ENCODE results near the gene ENOX1.

The ENOX1 gene

DNA sequence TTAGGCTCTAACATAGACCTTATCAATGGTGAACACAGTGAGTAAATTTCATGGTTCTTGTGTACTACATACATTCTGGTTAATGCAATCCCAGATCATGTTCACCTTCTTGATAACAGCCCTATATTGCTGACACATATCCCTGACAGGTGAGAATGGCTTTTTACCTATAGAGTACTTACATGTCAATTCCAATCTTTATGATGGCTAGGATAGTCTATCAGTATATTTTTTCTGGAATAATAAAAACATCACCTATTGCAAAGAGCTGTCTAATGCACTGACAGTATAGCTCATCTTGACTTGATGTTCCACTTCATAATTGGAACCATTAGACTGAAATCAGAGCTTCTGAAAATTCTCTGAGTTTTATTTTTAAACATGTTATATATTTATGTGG is 199.4 kb downstream of the ENOX1 start:
- DNase-seq, result no peak

DNA sequence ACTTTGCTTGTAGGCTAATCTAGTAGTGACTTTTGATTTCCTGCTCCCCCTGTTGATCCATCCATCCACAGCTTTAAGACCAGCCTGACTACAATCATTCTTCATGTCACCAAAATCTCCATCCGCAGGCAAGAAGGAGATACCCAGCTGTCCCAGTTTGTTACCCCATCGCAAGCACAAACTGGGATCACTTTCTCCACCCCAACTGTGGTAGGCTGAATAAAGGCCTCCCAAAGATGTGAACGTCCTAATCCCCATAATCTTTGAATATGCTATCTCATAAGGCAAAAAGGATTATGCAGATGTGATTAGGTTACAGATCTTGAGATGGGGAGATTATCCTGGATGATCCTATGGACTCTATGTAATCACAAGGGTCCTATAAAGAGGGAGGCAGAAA is 202.0 kb downstream of the ENOX1 start:
- no peak for DNase-seq

DNA sequence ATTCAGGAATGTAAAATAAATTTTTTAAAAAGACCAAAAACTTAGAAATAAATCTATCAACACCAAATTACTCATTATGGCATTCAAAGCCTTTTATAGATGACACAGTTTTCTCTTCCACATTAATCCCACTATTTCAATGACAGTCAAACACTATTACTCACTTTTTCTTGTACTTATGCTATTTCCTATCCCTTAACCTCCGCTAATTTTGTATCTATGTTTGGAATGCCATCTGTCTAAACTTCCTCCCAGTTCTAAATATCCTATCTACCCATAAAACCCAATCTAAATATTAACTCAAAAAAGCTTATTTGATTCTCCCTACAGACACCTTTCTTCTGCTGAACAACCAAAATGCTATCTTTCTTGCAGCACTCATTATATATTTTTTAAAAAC is 203.5 kb downstream of the ENOX1 start:
- DNase-seq, result no peak

DNA sequence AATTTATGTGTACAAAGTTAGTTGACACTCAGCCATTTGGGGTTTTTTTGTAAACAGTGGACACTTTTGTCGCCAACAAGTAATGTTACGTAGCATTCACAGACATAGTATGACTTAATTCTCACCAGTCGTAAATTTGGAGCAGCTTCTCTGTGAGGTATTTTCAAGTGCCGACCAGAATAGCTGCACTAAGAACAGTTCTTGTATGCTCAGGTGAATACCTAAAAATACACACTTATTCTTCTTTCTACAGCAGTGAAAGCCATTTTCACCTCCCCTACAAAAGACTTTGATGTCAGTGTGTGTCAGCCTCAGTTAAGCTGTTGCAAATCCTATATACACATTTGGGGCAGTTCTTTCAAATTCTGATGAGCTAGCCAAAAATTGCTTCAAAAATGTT is 206.5 kb downstream of the ENOX1 start:
- DNase-seq, result no peak

DNA sequence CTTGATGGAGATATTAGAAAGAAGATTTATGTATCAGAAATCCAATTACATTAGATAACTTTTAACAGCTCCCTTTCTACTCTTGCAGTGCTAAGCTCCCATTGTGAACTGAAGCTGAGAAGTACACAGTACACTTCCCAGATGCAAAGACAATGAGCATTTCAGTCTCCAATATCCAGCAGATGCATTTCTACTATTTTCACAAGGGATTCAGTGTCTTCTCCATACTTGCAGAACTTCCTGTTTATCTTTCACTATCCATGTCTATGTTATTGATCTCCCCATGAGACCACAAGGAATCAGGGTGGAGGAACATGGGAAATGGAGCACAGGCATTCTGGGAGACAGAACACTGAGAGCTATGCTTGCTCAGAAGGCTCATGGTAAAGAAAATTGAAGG is 207.5 kb downstream of the ENOX1 start:
- no peak for DNase-seq

DNA sequence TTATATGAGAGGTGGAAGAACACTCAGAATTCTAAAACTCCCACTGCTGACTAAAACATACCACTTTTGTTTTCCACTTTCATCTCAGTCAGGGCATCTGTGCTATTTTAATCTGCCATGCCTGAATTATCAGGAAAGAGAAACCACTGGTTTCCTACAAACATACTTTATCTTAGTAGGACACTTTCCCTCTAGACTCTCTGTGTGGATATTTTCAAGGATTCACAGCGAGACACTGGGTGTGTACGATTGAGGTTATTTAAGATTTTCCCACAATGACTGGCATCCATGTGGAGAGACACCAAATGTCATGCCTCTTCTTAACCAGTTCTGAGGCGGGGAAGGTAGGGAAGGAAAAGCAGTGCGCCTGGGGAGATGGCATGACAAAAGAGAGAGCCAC is 212.2 kb downstream of the ENOX1 start:
- DNase-seq, result no peak

DNA sequence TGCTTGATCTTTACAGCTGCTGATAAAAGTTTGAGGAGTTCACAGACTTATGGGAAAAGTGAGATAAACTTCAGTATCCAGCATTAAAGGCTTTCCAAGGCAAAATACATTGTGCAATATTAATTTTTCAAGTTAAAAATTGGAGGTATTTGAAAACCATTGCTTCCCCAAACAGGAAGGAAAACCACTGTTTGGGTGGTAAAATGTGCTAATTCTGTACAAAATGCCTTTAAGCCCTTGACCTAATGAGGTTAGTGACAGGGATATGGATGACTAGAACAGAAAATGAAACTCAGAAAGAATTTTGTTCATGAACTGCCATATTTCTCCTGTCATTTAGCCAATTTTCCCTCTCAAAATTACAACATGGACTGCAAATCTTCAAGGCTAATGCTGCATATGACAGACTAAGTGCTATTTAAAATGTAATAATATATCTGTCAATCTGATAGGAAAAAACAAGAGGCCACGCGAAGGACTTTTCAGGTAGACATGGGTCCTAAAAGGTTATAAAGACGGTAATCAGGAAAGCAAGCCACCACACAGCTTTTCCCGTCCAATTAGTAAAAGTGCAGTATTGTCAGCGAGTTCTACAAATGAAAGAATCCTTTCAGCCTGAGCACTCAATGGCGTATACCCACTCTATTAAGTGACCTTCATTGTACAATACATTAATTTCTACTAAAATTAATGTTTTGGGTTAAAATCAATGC is 212.8 kb downstream of the ENOX1 start:
- DNase-seq, result no peak

DNA sequence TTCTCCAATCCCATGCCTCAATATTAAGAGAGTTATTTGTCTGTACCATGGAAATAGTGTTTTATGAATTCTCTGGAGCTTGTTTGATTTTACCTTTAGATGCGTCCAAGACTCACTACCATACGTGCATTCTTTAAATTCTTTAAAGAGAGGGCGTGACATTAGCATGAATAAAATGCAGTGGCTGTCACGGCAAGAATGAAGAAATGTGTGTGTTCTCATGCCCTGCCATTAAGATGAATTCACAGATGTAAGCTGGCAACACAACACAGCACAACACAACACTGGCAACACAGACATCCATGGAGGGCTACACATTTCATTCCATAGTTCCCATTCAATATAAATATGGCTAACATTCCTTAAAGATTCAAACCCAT is 213.4 kb downstream of the ENOX1 start:
- DNase-seq, result no peak

DNA sequence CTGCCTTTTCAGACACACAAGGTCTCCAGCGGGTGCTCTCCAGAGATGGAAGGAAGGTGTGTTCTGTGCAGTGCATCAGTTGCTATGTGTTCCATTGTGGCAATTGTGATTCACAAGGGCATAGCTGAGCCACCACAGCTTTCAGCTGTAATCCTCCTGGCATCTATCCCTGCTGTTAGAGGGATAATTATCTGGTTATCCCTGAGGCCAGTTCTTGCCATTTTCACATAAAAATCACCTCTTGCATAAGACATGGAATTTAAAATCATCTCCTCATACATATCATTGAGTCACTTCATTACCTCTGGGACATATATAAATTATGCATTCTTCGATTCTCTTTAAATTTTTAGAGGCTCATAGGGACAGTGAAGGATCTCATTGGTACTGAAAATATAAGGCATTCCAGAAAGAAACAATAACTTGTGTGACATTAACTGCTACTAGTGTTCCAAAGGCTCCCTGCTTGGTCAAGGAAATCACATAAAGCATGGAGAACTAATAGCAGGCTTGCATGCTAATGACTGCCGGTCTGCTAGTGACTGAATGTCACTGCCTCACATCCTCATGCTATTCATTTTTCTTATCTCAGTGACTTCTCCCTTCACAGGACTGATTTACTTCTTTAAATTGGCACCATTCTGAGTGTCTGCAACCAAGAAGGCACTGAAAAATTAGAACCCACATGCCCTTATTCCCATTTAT is 214.0 kb downstream of the ENOX1 start:
- DNase-seq, result no peak

DNA sequence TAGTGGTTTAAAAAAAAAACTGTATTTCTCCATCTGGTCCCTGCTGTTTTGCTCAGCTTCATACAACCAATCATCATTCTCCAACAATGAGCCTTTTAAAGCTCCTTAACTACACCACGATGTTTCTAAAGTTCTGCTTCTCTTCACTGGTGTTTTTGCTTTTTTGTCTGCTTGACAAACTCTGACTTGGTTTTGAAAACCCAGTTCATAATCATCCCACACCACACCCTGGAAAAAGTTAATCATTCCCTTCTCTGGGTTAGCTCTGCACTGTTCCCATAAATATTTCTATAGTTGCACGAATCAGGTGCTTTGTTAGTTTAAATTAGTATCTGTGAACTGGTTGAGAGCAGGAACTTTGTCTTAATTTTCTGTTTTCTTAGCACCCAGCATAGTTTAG is 217.1 kb downstream of the ENOX1 start:
- no peak for DNase-seq

DNA sequence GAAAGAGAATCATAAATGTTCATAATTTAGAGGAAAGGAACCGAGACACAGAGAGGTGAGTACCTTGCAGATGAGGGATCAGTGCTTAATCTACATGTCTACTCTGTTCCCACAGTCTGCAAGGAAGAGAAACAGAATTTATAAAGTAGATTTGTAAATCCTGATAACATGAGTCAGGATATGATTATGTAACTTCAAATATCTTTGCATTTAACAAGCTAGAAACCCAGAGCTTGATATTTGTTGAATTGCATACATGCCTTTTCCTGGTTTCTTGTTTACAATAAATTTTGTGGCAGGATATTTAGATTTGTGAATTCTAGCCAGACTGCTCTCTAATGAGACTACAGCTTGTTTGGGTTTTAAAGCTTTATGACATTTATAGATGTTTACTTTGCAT is 219.2 kb downstream of the ENOX1 start:
- DNase-seq, result no peak

DNA sequence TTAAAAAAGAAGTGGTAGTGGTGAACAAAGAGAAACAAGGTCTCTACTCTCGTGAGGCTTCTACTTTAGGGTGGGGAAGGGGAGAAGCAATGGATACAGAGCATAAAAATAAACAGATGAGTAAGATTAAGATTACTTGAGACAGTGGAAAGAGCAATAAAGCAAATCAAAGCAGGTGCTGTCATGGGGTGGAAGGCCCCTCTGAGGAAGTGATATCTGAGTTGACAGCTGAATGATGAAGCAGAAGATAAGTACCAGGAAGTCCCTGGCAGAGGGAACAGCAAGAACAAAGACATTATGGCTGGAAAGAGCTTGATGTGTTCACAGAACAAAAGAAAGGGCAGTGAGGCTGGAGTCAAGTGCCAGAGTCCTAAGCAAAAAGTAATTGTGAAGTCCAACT is 221.8 kb downstream of the ENOX1 start:
- no peak for DNase-seq

DNA sequence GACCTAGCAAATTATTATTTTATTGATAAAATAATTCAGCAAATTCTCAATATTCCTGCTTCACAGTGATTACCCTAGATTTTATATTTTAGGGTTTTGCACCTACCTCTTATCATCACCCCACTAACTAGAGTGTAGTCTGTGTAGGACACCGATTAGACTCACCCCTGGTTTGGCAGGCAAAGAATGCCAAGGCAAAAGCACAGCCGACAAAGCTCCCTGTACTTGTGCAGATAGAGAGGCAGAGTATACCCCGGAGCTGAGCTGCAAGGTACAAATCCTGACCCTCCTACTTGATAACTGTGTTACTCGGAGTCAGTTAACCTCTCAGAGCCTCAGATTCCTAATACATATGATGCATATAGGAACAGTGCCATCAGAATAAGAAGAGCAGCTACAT is 225.7 kb downstream of the ENOX1 start:
- no peak for DNase-seq

DNA sequence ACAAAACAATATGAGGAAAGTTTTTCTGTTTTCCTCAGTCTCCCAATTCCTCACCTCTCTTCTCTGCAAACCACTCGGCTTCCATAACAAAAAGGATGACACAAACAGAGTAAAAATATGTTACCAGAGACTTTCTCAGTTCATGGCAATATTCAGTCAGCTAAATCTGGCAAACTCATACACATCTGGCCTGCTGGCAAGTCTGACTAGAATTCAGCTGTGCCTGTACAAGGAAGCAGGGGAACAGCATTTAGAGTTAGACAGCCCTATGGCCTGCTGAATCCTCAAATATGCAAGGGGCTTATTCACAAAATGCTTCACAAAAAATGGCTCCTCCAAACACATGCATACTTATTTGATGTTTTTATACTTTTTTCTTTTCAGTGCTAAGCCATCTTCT is 227.8 kb downstream of the ENOX1 start:
- no peak for DNase-seq

DNA sequence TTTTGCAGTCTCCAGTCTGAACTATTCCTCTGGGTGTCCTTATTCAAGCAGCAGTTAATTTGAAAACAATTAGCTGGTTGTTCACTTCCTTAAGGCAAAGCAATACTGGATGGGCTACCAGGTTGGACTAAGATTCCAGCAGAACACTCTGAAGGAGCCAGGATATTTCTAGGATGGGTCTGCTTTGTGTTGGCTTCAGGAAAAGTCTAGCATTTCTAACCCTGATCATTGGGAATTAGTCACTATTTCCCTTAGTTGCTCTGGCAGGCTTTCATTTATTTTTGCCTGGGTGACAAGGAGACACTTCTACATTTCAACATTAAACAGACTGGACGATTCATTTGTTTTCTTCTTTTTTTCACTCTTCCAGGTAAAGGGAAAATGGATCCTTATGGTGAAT is 228.4 kb downstream of the ENOX1 start:
- DNase-seq, result no peak

DNA sequence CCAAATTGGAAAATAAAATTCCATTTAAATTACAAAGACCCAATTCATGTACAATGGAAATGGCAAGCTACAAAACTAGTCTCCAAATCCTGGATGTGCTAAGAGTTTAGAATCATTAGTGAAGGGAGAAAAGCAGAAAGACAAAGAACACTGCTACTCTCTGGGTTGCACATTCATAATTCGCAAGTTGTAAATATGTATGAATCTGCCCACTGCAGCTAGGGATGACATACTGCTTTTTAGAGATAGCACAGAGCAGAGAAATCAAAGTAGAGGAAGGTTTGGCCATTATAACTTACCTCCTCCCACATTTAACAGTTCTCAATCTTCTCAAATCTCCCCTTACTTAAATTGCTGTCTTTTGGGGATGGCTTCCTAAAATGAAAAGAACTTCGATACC is 231.1 kb downstream of the ENOX1 start:
- DNase-seq, result no peak

DNA sequence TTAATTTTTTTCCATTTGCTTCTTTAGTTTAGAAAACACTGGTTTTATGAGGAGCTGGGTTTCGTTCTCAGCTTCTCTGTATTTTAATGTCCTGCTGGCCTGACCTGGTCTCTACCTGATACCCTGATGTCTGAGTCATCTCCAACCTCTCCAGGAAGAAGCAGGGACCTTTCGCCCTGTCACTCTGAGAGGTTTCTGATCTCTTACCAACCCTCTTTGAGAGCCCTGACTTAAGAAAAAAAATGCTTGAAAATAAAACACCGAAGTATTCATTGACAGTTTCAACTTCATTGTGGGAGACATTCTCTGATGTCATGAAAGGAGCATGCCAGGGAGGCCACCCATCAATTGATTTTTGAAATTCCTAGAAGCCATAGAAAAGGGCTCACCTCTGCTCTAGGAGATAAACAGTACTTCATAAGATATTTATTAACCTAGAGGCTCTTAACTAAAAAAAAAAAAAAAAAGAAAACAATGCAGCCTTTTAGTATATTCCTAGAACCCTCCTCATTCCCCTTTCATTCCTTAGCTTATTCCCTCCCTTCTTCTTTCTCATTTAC is 234.8 kb downstream of the ENOX1 start:
- no peak for DNase-seq

DNA sequence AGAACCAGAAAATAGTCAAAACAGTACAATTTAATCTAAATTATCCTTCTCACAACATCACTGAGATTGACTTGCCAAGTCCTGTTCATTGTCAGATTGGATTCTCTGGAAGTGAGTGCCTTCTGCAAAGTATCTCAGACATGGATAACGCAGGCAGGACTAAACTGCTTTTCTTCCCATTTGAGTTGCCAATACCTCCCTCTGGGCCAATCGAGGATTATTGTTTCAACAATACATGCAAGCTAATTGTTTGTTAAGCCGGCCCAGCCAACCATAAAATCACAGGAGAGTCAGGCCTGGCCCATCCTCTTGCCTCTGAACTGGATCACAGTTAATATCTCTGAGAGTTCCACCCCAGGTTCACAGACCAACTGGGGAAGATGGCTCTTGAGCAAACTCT is 240.0 kb downstream of the ENOX1 start:
- DNase-seq, result no peak

DNA sequence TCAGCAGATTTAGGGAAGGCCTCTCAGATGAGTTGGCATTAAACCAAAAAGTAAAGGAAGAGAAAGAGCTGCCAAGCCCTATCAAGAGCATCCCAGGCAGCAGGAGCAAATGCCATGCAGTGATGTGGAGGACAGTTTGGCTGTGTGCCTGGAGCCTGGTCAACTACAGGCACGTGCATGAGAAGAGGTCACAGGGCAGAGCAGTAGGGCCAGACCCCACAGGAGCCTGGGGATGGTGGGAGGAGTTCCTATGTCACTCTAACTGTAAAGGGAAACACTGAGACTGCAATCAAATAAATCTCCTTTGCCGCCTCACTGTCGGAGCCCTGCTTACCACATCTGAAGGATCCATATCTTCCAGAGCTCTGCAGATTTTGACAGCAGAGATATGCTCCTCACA is 240.5 kb downstream of the ENOX1 start:
- no peak for DNase-seq

DNA sequence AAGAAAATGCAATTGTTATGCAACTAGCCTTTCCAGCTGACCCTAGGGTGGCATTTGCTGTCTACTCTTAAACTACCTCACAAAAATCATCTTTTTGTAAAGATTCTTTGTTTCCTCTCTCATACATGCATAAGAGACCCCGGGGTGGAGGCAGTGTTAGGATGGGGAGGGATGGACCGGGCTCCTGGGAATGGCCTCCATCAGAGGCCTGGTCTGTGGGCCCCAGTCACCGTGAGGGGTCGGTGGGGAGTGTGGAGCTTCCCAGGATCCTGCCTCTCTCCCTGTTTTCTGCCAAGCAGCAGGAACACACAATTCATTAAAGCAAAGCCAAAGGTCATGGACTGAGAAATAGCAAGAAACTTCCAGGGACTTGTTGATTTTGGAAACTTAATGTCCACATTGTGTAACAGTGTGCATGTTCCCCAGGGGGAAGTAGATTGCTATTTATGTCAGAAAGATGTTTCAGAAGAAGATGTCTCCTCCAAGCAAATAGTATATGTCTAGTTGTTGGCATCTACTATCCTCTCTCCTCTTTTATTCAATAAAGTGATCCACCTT is 241.4 kb downstream of the ENOX1 start:
- DNase-seq, result no peak

DNA sequence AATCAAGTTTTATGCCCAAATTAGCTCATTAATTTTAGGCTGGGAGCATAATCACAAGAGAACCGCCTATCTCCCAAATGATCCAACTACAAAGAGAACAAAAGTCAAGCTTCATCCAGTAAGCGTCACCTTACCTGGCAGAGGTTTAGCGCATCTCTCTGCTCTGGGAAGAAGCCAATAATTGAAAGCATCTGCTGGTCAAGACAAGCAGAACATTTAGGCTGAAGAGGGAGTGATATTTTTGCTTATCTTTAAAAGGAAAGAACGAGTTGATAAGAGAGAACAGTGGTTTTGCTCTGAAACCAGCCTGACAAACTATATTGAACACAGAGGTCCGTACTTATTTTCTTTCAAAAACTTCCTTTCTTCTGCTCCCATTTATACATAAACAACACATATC is 242.1 kb downstream of the ENOX1 start:
- no peak for DNase-seq

DNA sequence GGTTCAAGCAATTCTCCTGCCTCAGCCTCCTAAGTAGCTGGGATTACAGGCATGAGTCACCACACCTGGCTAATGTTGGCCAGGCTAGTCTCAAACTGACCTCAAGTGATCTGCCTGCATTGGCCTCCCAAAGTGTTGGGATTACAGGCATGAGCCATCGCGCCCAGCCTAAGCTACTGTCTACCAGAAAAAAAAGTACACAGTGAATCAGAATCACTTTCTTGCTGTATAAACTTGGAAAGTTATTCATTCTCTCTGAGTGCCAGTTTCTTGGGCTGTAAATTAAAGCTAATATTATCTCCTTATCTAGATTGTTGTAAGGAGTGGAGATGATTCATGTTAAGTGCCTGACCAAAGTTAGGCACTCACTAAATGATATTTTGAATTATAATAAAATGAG is 242.8 kb downstream of the ENOX1 start:
- DNase-seq, result no peak

DNA sequence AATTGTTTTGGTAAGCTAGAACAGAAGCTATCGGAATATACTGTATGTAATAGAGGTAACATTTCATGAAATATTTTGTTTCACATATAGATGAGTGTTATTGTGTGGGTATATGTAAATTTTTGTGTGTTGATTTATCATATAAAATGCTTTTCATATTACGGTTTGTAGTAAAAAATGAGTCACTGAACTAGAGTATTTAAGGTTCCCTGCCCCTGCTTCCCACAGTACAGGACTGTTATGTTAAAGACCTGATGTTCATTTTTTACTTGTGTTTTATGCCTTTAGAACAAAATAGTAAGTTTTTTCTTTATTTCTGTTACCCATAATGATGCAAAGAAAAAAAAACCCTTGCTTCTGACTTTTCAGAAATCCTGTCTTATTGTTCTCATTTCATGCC is 243.4 kb downstream of the ENOX1 start:
- DNase-seq, result no peak

DNA sequence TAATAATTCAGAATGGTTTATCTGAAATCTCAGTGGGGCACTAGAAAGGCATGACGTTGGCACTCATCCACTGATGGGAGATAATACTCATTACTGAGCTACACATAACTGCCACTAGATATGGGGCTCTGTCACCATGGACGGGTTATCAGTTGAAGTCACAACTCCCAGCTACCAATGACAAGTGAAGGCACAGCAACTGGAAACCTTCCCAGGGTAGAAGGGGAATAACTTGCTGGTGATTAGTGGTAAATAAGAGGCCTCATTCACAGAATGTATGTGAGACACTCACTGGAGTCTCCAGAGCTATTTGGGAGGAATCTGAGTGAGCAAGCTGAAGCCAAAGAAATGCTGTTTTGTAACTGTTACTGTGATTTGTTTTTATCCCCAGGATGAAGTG is 249.6 kb downstream of the ENOX1 start:
- no peak for DNase-seq

DNA sequence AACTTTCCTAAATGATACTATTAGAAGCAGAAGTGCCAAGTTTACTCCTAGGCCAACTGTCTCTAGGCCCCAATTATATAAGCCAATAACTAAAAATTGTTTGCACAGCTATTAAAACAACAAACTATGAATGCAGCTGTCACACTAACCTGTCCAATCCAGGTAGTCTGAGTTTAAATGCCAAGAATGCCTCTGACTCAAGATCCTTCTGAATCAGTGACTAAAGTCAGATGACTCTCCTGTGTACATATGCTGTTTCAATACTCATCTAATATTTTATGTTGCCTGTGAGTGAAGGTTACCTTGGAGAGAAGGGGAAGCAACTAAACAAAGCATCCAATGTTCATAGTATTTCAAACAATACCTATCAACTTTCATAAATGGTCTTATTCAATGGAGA is 257.0 kb downstream of the ENOX1 start:
- DNase-seq, result no peak

Measured in NCI-H1048 (cell line).